Neural cell (in vitro differentiated cells): ENCODE data around the gene XRCC3. TPM values are rescaled to one million over a fixed set of nuclear protein-coding genes. Genes with fewer than 3 reads are reported as not detected.

Experiments used
- H2AFZ ChIP-seq: fragments of 200-600, 300-800 bp; sonication (generic), shearing (Covaris generic); 2 replicates; pipeline ENCODE4 v1.6.0; 2014; ENCODE audit warnings: low read depth, mild to moderate bottlenecking, antibody characterized with exemption, low read length, moderate library complexity
- H3F3A ChIP-seq: fragments of 200-600 bp; shearing (Covaris generic); 2 replicates; pipeline ENCODE4 v1.6.1; 2016; ENCODE audit warnings: mild to moderate bottlenecking, moderate library complexity, mixed read lengths, antibody characterized with exemption, low read length; ENCODE audit not compliant: insufficient read depth, poor library complexity, severe bottlenecking
- H3K27ac ChIP-seq: fragments of 200-600, 300-800 bp; sonication (generic), shearing (Covaris generic); 2 replicates; pipeline ENCODE4 v1.5.1; 2014; ENCODE audit warnings: mild to moderate bottlenecking, low read length, moderate library complexity
- H3K27me3 ChIP-seq: fragments of 300-800, 200-600 bp; sonication (generic), shearing (Covaris generic); 2 replicates; pipeline ENCODE4 v1.6.0; 2014; ENCODE audit warnings: mild to moderate bottlenecking, low read depth, low read length, moderate library complexity; ENCODE audit not compliant: insufficient read depth
- H3K36me3 ChIP-seq: fragments of 300-800, 200-600 bp; sonication (generic), shearing (Covaris generic); 2 replicates; pipeline ENCODE4 v1.5.1; 2014; ENCODE audit warnings: mild to moderate bottlenecking, antibody characterized with exemption, low read length, moderate library complexity; ENCODE audit not compliant: insufficient read depth
- H3K4me2 ChIP-seq: fragments of 300-800, 200-600 bp; sonication (generic), shearing (Covaris generic); 2 replicates; pipeline ENCODE4 v1.6.0; 2014; ENCODE audit warnings: mild to moderate bottlenecking, low read length
- H3K4me3 ChIP-seq: fragments of 300-800, 200-600 bp; sonication (generic), shearing (Covaris generic); 2 replicates; pipeline ENCODE4 v1.5.1; 2014; ENCODE audit warnings: mild to moderate bottlenecking, low read length, moderate library complexity
- H3K79me2 ChIP-seq: fragments of 200-600 bp; shearing (Covaris generic); replicated peaks from 2 replicates; pipeline ENCODE4 v1.6.0; 2014; ENCODE audit warnings: mild to moderate bottlenecking, low read length, moderate library complexity; ENCODE audit not compliant: insufficient read depth
- H3K9ac ChIP-seq: fragments of 300-800, 200-600 bp; sonication (generic), shearing (Covaris generic); 2 replicates; pipeline ENCODE4 v1.6.1; 2016; ENCODE audit warnings: mild to moderate bottlenecking, low read length, mixed read lengths
- H3K9me2 ChIP-seq: fragments of 200-600 bp; shearing (Covaris generic); 2 replicates; pipeline ENCODE4 v1.6.1; 2016; ENCODE audit warnings: mild to moderate bottlenecking, low read length, mixed read lengths; ENCODE audit not compliant: insufficient read depth
- H3K9me3 ChIP-seq: fragments of 200-600, 300-800 bp; sonication (generic), shearing (Covaris generic); 2 replicates; pipeline ENCODE4 v1.6.1; 2016; ENCODE audit warnings: mild to moderate bottlenecking, mixed run types, low read length, moderate library complexity, mixed read lengths
- H4K20me1 ChIP-seq: fragments of 200-600 bp; shearing (Covaris generic); 2 replicates; pipeline ENCODE4 v1.6.1; 2016; ENCODE audit warnings: mild to moderate bottlenecking, mixed run types; ENCODE audit not compliant: insufficient read depth
- CTCF ChIP-seq: fragments of 450-650 bp; IDR thresholded peaks from 2 replicates; pipeline ENCODE4 v1.5.1; 2014; ENCODE audit warnings: antibody characterized with exemption, mild to moderate bottlenecking, moderate library complexity; ENCODE audit not compliant: poor library complexity, severe bottlenecking
- EP300 ChIP-seq: fragments of 450-650 bp; conservative IDR thresholded peaks from 2 replicates; pipeline ENCODE4 v1.6.1; 2014; ENCODE audit warnings: antibody characterized with exemption, mild to moderate bottlenecking, moderate library complexity; ENCODE audit not compliant: poor library complexity, severe bottlenecking
- EZH2 ChIP-seq: fragments of 200-600, 300-800 bp; shearing (Covaris generic), sonication (generic); IDR thresholded peaks from 2 replicates; pipeline ENCODE4 v1.6.1; 2014; ENCODE audit warnings: antibody characterized with exemption, low read length, borderline replicate concordance, mild to moderate bottlenecking; ENCODE audit not compliant: insufficient read depth, poor library complexity, severe bottlenecking
- MXI1 ChIP-seq: fragments of 450-650 bp; conservative IDR thresholded peaks from 2 replicates; pipeline ENCODE4 v1.6.1; 2014; ENCODE audit warnings: antibody characterized with exemption, mild to moderate bottlenecking; ENCODE audit not compliant: poor library complexity, severe bottlenecking
- POLR2AphosphoS5 ChIP-seq: IDR thresholded peaks from 2 replicates; pipeline ENCODE4 v1.6.1; 2012
- RAD21 ChIP-seq: fragments of 450-650 bp; conservative IDR thresholded peaks from 2 replicates; pipeline ENCODE4 v1.6.1; 2014; ENCODE audit warnings: antibody characterized with exemption, mild to moderate bottlenecking, moderate library complexity
- REST ChIP-seq: IDR thresholded peaks from 2 replicates; pipeline ENCODE4 v1.6.1; 2012; ENCODE audit warnings: borderline replicate concordance
- SMC3 ChIP-seq: fragments of 450-650 bp; conservative IDR thresholded peaks from 2 replicates; pipeline ENCODE4 v1.6.1; 2014; ENCODE audit warnings: antibody characterized with exemption, mild to moderate bottlenecking, moderate library complexity; ENCODE audit not compliant: poor library complexity
- TAF1 ChIP-seq: IDR thresholded peaks from 2 replicates; pipeline ENCODE4 v1.6.1; 2012; ENCODE audit warnings: low read depth
- polyA plus RNA-seq: library from polyadenylated mRNA; depleted of rRNA; stranded (reverse); fragments of >200 nt; gene quantifications from 2 replicates; pipeline ENCODE4 v1.2.3, GENCODE V29; 2014

Gene XRCC3
- polyA plus RNA-seq, 1 donor from 2014 or later, result 14.6 TPM

GRCh38 chr14:103702497-103703432, 12.5 kb downstream of the XRCC3 start:
- Histone ChIP-seq H3K9me2 (no peaks in the 10 kb centered on the region), H3K27ac (no peak overlapping the region), H3K4me3 (no peak overlapping the region), H3K36me3 (no peaks in the 10 kb centered on the region), H3K9me3 (no peaks in the 10 kb centered on the region), H3K9ac (no peak overlapping the region), H3K79me2 (no peaks in the 10 kb centered on the region), H3K4me2 (no peak overlapping the region), H3F3A (no peaks in the 10 kb centered on the region), H3K27me3 (no peaks in the 10 kb centered on the region), H4K20me1 (no peaks in the 10 kb centered on the region), H2AFZ (no peak overlapping the region)
- no peak for TF ChIP-seq POLR2AphosphoS5
- TF ChIP-seq MXI1, result no peak
- TF ChIP-seq RAD21, result no peak
- TF ChIP-seq EZH2, result no peak
- TF ChIP-seq REST, result no peak
- TF ChIP-seq SMC3, result no peak
- no peak for TF ChIP-seq TAF1
- TF ChIP-seq CTCF, result no peak
- TF ChIP-seq EP300, result no peak

GRCh38 chr14:103702095-103702494, 13.2 kb downstream of the XRCC3 start:
- no peaks in the 10 kb centered on the region for H3K9me3 ChIP-seq
- no peaks in the 10 kb centered on the region for H3F3A ChIP-seq
- no peak overlapping the region for H3K4me2 ChIP-seq
- H3K36me3 ChIP-seq, result no peaks in the 10 kb centered on the region
- H4K20me1 ChIP-seq, result no peaks in the 10 kb centered on the region
- TF ChIP-seq EZH2 (no peak), RAD21 (no peak), SMC3 (no peak)
- H3K27ac ChIP-seq, result no peak overlapping the region
- H3K9ac ChIP-seq, result no peak overlapping the region
- no peaks in the 10 kb centered on the region for H3K9me2 ChIP-seq
- H3K79me2 ChIP-seq, result no peaks in the 10 kb centered on the region
- H3K27me3 ChIP-seq, result no peaks in the 10 kb centered on the region
- no peak overlapping the region for H2AFZ ChIP-seq
- no peak overlapping the region for H3K4me3 ChIP-seq
